Hematopoietic multipotent progenitor cell treated with erythropoietin and hydrocortisone succinate and interleukin-3 and kit ligand, for 15 days (in vitro differentiated cells): ENCODE data around the gene USP9X.
"Not testable (repeated sequence)": the region's sequence is repeated elsewhere in the genome, so short reads cannot be mapped to it uniquely, and the experiment has no call there.

Experiments used
- DNase-seq: peaks from one replicate; pipeline ENCODE4 v3.0.0-alpha.2; 2015; ENCODE audit warnings: low spot score

Gene USP9X

DNA sequence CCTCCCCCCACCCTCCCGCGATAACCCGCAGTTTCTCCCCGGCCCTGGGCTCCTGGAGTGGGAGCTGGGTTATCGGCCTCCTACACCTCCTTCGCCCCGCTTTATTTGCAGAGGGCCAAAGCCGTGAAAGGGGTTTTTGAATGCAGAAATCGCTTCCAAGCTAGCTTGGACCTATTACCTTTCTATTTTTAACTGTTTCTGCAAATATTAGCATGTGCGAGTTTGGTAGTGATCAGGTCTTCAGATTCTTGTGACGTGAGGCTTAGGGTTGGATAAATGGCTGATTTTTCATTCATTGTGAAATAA lies 1.3 kb downstream of the USP9X start:
- peak; percentile 68 for DNase-seq

DNA sequence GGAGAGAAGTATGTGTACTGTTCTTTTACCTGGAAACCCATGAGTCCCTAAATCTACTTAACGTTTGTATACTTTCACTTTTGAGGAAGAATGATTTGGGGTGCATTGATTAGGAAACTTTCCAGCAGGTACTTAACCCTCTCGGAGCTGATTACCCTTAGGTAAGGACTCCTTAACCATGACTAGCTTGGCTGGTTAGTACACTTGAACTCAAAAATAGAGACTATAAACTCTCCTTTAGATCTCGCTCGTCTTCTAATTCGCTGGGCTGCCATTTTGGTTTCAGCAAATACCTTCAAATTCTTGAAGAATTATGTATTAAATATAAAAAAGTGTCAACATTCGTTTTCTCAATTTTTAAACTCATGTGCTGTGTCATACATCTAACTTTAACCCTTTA lies 2.0 kb downstream of the USP9X start:
- no peak for DNase-seq

DNA sequence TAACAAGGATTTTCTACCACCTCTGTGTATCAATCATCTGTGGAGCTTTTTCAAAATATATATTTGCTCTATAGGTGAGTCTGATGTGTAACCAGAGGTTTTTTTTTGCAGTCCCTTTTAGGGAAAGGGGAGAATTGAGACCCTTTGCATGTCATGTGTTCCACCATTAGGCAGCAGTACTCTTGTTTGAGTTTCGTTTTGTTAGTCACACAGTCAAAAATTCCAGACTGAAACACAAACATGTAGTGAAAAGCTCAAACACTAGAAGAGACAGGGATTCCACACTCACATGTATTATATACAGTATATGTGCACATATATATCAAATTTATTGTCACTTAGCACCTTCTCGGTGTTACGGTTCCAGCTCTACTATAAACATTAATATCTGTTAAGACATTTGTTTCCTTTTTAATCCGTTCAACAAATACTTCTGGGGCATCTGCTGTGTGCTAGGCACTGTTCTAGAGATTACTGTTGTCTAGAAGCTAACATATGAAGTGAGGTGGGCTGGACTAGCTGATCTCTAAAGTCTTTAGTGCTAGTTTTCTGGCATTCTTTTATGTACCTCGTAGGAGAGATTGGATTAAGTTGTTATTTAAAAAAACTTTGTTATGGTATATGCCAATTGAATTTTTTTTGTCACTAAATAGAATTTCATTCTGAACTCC lies 5.5 kb downstream of the USP9X start:
- DNase-seq: no peak

DNA sequence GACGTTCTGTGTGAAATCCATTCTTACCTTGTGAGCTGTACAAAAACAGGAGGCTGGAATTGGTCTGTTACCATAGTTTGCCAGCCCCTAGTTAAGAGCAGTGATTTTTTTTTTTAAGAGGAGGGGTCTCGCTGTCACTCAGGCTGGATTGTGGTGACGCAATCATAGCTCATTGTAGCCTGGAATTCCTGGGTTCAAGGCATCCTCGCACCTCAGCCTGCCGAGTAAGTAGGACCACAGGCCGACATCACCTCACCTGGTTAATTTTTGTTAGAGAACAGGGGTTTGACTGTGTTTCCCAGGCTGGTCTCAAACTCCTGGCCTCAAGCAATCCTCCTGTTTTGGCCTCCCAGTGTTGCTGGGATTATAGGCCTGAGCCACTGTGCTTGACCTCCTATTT lies 7.5 kb downstream of the USP9X start:
- no peak for DNase-seq

DNA sequence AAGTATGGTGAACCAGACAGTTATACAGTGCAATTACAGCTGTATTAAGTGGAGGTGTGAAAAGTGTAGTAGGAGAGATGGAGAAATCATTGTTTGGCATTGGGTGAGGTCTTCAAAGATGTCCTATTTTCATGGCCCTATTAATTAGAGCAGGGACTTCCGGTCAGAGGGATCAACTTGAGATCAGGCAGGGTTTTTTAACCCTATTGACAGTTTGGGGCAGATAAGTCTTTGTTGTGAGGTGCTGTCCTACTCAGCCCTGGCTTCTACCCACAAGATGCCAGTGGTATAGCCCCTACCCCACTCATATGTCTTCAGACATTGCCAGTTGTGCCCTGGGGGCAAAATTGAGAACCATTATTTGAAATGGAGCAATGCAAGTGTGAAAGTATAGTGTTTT lies 9.9 kb downstream of the USP9X start:
- DNase-seq: no peak

DNA sequence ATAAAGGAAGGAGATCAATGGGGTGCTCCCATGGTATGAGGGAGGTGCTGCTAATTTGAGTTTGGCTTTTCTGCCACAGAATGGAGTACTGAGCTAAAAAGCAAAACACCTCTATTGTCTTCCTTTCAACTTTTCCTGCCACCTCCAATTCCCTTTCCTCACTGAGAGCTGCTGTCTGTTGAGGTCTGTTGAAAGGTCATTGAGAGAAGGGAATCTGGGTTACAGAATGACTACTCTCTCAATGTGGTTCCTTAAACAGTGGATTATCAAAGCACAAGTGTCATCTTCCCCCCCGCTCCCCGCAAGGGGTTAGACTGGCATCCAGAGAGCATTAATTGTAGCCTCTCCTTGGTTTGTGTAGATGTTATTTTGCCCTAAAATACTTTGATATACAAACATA lies 10.7 kb downstream of the USP9X start:
- no peak for DNase-seq

DNA sequence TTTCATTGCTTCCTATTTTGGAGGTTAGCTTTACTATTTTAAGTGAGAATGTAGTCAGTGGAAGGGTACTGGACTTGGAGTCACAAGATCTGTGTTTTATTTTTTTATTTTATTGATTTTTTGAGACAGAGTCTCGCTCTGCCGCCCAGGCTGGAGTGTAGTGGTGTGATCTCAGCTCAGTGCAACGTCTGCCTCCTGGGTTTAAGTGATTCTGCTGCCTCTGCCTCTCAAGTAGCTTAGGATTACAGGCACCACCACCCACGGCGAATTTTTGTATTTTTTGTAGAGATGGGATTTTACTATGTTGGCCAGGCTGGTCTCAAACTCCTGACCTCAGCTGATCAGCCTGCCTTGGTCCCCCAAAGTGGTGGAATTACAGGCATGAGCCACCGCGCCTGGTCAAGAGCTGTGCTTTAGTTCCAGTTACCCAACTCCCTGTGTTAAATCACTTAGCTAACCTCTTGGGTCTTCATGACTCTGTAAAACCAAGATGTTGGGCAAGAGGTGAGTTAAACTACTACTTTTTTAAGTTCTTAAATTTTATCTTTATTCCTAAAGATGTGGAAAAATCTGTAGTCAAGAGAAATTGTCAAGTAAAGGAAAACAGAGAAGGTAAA lies 11.2 kb downstream of the USP9X start:
- DNase-seq: no peak

DNA sequence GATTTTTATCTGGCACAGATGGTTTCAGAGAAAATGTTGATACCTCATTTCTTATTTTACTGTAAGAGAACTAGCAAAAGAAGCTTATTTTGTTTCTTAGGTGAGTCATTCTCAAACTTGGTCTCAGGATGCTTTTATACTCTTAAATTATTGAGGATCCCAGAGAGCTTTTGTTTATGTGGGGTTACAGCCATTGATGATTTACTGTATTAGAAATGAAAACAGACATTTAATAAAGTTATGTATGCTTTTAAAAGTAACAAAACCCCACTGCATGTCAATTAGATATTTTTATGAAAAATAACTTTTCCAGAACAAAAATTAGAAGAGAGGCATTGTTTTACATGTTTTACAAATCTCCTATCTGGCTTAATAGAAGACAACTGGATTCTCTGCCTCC lies 12.1 kb downstream of the USP9X start:
- DNase-seq: no peak

DNA sequence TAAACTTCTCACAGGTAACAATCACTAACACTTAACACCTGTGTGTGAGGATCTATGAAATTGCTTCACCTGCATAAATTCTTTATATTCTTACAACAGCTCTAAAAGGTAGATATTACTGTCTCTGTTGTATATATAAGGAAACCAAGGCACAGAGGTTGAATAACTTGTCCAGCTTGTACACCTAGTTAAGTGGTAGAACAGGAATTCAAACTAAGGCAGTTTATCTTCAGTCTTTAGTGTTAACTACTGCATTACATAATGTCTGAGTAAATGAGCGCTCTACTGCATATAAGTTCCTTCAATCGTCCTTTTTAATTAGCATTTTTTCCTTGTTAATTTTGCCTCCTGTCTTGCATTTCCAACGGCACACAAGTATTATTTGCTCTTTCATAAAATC lies 15.0 kb downstream of the USP9X start:
- no peak for DNase-seq

DNA sequence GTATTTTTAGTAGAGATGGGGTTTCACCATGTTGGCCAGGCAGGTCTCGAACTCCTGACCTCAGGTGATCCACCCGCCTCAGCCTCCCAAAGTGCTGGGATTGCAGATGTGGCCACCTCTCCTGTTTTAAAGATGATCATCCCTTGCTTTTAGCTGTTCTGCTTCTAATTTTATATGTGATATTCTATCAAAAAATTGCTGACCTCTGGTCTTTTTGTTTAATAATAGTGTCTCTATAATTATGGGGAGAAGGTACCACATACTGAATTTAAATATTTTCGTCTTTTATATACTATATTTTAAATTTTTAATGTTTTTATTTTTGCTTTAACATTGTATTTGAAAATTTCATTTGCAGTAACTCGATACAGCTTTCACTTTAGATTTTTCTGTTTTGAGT lies 15.6 kb downstream of the USP9X start:
- no peak for DNase-seq

DNA sequence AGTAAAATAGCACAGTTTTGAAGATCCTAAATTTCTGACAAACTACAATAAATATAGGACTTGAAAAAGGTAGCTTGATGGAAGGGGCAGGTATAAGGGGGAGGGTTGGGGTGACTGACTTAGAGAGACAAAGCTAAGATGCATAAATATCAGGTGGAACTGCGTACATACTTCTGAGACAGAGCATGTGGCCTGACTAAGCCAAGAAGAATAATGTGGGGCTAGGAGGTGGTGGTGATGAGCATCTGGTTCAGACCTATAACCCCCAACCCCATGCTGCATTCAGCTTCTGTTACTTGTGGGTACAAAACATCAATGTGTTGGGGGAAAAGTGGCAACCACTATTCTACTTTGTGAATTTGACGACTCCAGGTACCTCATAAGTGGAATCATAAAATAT lies 19.8 kb downstream of the USP9X start:
- no peak for DNase-seq

DNA sequence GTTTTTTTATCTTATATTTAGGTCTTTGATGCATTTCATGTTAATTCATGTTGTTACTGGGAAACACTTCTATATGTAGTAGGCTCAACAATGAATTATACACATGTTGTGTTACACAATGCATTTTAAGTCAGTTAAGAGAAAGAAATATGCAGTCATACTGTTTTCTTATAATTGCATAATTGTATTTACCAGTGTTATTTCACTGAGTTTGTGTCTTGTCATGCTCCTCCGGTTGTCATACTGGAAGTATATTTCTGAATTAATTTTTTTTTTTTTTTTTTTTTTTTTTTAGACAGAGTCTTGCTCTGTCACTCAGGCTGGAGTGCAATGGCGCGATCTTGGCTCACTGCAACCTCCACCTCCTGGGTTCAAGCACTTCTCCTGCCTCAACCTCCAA lies 21.0 kb downstream of the USP9X start:
- DNase-seq: not testable (repeated sequence)

DNA sequence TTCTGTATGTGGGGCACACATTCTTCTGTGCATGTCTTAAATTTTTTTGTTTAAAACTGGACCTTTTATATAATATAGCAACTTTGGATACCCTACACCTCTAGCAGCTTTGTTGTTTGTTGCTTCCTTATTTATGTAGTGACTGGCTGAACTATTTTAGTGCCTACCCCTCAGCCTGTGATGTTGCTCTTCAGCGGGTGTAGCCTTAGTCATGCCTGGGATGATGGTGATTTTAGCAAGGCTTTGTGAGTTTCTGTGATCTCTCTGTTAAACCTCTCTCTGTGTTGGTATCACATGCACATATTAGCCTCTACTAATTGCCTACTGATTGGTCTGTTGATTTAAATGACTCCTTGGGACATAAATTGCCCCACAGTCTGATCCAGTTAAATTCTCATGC lies 22.8 kb downstream of the USP9X start:
- DNase-seq: no peak

DNA sequence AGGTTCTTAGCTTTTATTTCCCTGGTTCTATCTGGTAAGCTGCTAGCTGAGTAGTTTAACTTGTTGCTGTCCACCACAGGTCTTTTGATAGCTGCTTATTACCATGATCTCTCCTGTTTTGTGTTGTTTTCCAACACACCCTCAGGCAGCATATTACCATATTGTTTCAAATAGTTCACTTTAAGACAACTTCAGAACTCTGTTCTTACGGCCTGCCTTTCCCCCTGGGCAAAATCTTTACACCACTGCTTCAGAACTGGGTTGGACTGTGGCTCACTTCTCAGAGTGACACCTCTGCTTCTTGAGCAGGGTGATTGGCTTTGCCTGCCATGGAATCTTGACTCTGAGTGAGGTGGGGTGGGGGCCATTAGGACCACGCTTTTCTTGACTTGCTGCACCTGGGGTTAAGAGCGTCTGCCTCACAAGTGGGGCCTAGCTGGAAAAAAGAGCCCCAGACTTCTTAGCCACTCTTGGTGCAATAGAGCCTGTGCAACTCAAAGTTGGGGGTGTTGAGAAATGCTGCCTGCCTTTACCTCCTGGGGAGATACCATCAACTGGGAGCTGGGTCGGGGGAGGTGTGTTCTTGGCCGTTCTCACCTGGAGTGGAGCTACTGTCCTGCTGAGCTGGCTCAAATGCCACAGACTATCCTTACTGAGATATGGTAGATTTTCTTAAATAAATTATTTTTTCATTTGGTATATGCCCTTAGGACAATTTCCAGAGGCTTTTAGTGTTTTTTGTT lies 23.4 kb downstream of the USP9X start:
- no peak for DNase-seq

DNA sequence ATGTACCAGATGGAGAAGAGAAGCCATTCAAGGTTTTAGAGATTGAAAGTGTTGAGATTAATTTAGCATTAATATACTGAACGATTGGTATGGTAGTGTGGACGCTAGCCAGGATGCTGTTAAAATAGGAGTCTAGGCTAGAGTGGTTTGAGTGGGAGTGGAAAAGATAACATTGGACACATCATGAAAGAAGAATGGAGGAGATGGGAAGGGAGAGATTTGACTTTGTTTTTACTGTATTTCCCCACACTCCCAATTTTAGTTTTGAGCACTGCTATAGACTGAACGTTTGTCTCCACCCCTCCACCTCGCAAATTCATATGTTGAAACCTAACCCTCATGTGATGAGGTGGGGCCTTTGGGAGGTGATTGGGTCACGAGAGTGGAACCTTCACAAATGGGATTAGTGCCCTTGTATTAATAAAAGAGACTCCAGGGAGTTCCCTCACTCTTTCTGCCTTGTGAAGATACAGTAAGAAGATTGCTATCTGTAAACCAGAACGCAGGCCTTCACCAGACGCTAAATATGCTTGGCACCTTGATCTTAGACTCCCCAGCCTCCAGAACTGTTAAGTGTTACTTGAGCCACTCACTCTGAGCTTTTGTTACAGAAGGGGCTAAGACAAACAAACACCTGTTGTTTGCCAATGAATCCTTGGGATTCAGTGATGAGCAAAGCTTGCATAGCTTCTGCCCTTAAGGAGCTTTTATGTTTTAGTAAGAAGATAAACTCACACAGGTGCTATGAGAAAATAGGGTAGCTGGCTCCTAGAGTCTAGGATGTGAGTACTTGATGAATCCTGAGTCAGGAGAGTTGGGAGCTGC lies 25.8 kb downstream of the USP9X start:
- peak; percentile 24 for DNase-seq

DNA sequence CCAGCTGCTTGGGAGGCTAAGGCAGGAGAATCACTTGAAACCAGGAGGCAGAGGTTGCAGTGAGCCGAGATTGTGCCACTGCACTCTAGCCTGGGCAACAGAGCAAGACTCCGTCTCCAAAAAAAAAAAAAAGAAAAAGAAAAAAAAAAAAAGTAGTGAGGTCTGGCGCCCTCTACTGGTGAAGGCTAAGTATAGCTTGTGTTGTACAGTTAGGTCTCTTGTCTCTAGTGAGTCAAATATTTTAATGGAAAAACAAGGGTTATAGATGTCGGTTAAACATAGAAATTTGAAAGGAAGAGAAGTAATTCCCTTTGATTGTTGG lies 29.8 kb downstream of the USP9X start:
- peak; percentile 67 for DNase-seq

DNA sequence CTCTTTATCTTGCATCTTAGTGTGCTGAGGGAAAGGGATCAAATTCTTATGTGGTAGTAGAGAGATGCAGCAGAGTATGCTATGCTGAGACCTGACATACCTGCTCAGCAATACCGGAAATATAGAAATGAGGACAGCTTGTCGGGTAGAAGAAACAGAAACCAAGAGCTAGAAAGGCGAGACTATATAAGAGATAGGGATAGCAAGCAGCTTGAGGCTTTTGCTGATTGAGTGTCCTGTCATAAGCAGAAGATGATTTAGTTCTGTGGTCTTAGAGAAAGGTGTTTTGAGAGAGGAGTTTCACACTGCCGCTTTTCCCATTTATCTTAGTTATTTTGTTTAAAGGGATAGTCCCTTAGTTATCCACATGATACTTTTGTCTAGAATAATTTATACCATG lies 31.7 kb downstream of the USP9X start:
- DNase-seq: no peak

DNA sequence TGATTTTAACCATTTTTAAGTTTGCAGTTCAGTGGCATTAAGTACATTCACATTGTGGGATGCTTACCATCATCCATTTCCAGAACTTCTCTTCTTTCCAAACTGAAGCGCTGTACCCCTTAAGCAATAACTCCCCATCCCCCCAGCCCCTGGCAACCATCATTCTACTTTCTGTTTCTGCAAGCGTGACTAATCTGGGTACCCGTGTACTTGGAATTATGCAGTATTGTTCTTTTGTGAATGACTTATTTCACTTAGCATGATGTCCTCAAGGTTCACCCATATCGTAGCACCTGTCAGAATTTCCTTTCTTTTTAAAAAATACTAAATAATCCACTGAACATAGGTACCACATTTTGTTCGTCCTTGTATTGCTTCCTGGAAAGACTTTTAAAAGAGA lies 32.9 kb downstream of the USP9X start:
- DNase-seq: no peak

DNA sequence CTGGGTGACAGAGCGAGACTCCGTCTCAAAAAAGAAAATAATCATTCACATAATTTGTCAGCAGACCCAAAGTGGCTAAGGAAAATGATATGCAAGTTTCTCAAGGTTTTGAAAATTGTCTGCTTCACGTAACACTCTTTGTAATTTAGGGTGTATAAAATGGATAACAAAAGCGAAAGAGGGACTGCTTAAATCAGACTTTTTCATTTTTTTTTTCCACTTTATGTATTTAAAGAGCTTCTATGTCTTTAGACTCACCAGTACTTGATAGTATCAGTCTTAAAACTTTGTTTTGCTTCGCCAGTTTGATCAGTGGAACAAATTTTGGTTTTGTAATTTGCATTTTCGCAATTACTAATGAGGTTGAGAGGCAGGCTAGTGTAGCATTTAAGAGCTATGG lies 34.6 kb downstream of the USP9X start:
- no peak for DNase-seq

DNA sequence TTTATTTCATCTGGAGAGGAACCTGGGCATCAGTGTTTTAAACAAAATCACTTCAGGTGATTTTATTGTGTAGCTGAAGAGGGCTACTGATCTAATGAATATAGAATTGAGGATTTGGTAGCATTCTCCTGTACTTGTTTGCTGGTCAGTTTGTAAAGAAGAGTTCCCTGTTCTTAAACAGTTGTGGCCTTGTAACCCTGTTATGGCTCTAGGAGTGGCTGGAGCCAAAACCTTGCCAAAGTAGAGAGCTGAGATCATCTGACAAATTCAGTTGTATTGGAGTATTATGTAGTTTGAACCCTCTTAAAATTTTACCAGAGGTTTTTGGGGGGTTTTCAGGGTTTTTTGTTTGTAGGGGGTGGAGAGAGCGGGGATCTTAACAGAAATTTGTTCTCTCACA lies 36.5 kb downstream of the USP9X start:
- DNase-seq: no peak

DNA sequence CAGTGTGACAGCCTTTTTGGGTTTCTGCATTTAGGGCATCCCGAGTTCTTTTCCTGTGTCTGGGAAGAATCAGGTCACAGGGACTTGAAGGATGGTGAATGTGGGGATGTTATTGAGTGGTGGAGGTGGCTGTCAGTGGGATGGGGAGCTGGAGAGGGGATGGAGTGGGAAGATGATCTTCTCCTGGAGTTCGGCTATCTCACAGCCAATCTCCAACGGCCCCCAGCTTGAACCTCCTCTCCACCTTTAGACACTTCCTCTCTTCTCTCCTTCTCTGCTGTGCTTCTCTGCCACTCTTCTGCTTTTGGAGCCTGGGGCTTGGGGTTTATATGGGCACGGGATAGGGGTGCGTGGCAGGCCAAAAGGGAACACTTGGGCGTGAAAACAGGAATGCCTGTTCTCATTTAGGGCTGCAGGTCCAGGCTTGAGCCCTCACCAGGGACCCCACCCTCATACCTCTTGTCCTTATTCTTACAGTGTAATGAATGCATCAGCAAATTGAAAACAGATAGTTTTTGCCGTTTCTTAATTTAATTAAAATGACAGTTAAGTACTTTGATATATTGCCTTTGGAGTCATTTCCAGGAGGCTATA lies 37.5 kb downstream of the USP9X start:
- no peak for DNase-seq

DNA sequence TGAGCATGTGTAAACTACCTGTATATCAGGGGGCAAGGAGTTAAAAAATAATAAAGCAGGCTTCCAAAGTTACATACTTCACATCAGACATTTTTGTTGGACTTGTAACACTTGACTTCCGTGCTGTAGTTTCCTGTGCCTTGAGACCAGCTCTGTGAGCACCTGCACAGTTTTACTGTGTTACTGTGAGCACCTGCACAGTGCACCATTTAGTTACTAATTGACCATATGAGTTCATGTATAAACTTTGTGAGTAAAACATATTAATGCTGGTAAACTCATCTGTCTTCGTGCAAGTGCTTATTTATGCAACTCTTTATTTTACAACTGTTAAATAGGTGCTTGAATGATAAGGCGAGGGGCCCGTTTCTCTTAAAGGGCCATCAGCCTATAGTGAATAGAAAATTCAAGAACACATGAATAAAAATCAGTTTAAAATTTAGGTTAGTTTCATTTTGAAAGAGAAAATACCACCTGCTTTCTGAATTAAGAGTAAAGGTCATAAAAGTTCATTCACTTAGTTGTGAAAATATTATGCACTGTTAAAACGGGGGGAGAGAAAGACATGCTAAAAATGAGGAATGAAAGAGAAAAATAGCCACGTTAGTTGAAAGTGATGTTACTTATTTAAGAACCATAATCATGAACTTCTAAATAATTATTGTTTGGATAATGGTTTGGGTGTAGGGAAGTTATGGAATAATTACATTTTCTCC lies 42.4 kb downstream of the USP9X start:
- DNase-seq: no peak
